Activated CD4-positive, alpha-beta T cell treated with anti-CD3 and anti-CD28 coated beads, Interleukin-2, amount 50 U/mL, for 16 hours (primary cell): Measurements from ENCODE around the gene UGGT2.
"Not testable (repeated sequence)": the region's sequence is repeated elsewhere in the genome, so short reads cannot be mapped to it uniquely, and the experiment has no call there.

Source experiments
- DNase-seq: peaks from one replicate; pipeline ENCODE4 v3.0.0-alpha.2; 2020

The UGGT2 gene

GRCh38 chr13:95893861-95894260 lies 159.3 kb downstream of the UGGT2 start:
- no peak for DNase-seq

GRCh38 chr13:95882121-95882520 lies 171.1 kb downstream of the UGGT2 start:
- no peak for DNase-seq

- DNase-seq: no peak
These were observed 172.9 kb downstream of the UGGT2 start for GRCh38 chr13:95880331-95880730.

- DNase-seq: no peak
These were observed 178.9 kb downstream of the UGGT2 start for GRCh38 chr13:95874286-95874685.

- DNase-seq: no peak
These were observed 182.8 kb downstream of the UGGT2 start for GRCh38 chr13:95870421-95870820.

GRCh38 chr13:95865080-95865615 lies 188.1 kb downstream of the UGGT2 start:
- DNase-seq: no peak

GRCh38 chr13:95862408-95862807 lies 190.8 kb downstream of the UGGT2 start:
- no peak for DNase-seq

- DNase-seq: no peak
These were observed 191.9 kb downstream of the UGGT2 start for GRCh38 chr13:95861296-95861695.

GRCh38 chr13:95858286-95859075 lies 194.7 kb downstream of the UGGT2 start:
- DNase-seq: no peak

GRCh38 chr13:95845656-95846055 lies 207.5 kb downstream of the UGGT2 start:
- not testable (repeated sequence) for DNase-seq

GRCh38 chr13:95842898-95843297 lies 210.3 kb downstream of the UGGT2 start:
- DNase-seq: no peak

GRCh38 chr13:95841894-95842293 lies 211.3 kb downstream of the UGGT2 start:
- DNase-seq: no peak

- peak; percentile 63 for DNase-seq
These were observed 219.0 kb downstream of the UGGT2 start for GRCh38 chr13:95834134-95834765.

- no peak for DNase-seq
These were observed 219.5 kb downstream of the UGGT2 start for GRCh38 chr13:95833719-95834118.

GRCh38 chr13:95833126-95833525 lies 220.1 kb downstream of the UGGT2 start:
- no peak for DNase-seq

GRCh38 chr13:95822303-95822702 lies 230.9 kb downstream of the UGGT2 start:
- no peak for DNase-seq

GRCh38 chr13:95814495-95814894 lies 238.7 kb downstream of the UGGT2 start:
- no peak for DNase-seq

- no peak for DNase-seq
These were observed 240.1 kb downstream of the UGGT2 start for GRCh38 chr13:95813139-95813538.

- no peak for DNase-seq
These were observed 243.8 kb downstream of the UGGT2 start for GRCh38 chr13:95809429-95809828.

- DNase-seq: no peak
These were observed 247.3 kb downstream of the UGGT2 start for GRCh38 chr13:95805921-95806320.

- DNase-seq: no peak
These were observed 251.4 kb downstream of the UGGT2 start for GRCh38 chr13:95801825-95802224.

- DNase-seq: no peak
These were observed 252.8 kb downstream of the UGGT2 start for GRCh38 chr13:95800436-95800835.

- no peak for DNase-seq
These were observed 256.2 kb downstream of the UGGT2 start for GRCh38 chr13:95797016-95797415.

GRCh38 chr13:95793781-95794180 lies 259.4 kb downstream of the UGGT2 start:
- DNase-seq: no peak
